ENCODE data around the gene HTR4.

HTR4 gene

DNA sequence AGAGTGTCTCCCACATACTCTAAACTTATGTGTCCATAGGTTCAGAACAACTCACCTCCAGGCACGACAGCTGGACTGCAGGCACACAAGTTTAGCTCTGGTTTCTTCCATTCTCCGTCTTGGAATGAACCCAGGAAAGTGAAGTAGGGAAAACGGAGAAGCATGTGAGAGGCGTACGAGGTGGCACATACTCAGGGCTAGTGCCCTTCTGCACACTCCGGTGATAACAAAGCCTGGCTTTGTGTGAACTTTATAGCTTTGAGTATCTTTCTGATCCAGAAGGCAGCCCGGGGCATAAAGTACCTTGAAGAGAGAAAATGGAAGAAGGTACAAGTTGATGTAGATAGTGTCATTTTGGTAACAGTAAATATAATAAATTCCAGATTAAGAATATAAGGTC is 11.1 kb upstream of the HTR4 start:
- Histone ChIP-seq H3K36me3 (ENCODE audit: control insufficient read depth, insufficient read depth, low read length) (no peaks in the 10 kb centered on the region), H3K4me2 (ENCODE audit: low read length) (no peak overlapping the region), H3K27me3 (ENCODE audit: control insufficient read depth, insufficient read depth, low read length) (no peaks in the 10 kb centered on the region), H3K9me3 (ENCODE audit: control insufficient read depth, low read length) (no peaks in the 10 kb centered on the region), H3K9ac (no peak overlapping the region), H3K4me3 (ENCODE audit: low read depth, low read length) (no peak overlapping the region), H3K79me2 (no peaks in the 10 kb centered on the region), H2AFZ (no peak overlapping the region), H3K27ac (no peak overlapping the region), H3K4me1 (no peaks in the 10 kb centered on the region)
- TF ChIP-seq, protein P1, sequence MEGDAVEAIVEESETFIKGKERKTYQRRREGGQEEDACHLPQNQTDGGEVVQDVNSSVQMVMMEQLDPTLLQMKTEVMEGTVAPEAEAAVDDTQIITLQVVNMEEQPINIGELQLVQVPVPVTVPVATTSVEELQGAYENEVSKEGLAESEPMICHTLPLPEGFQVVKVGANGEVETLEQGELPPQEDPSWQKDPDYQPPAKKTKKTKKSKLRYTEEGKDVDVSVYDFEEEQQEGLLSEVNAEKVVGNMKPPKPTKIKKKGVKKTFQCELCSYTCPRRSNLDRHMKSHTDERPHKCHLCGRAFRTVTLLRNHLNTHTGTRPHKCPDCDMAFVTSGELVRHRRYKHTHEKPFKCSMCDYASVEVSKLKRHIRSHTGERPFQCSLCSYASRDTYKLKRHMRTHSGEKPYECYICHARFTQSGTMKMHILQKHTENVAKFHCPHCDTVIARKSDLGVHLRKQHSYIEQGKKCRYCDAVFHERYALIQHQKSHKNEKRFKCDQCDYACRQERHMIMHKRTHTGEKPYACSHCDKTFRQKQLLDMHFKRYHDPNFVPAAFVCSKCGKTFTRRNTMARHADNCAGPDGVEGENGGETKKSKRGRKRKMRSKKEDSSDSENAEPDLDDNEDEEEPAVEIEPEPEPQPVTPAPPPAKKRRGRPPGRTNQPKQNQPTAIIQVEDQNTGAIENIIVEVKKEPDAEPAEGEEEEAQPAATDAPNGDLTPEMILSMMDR (IDR thresholded peaks at IDR 0.05), result no peak

DNA sequence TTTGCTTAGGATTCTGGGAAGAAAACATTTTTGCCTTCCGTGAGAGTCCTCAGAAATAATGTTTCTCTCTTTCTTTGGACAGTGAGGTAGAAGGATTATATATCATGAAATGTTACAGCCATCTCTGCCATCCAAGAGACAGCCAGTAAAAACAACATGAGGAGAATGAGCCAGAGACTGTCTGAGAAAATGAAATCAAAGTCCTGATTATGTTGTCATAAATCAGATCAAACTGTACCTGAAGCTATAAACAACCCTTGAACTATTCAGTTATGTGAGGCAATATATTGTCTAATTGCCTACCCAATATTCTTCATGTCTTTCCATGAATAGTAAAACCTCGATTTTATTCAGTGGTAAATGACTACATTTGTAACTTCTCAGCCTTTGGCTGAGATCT is 9.2 kb upstream of the HTR4 start:
- Histone ChIP-seq H3K27ac (no peak overlapping the region), H3K27me3 (ENCODE audit: control insufficient read depth, insufficient read depth, low read length) (no peaks in the 10 kb centered on the region), H3K4me2 (ENCODE audit: low read length) (no peak overlapping the region), H2AFZ (no peak overlapping the region), H3K4me1 (no peaks in the 10 kb centered on the region), H3K36me3 (ENCODE audit: control insufficient read depth, insufficient read depth, low read length) (no peaks in the 10 kb centered on the region), H3K9me3 (ENCODE audit: control insufficient read depth, low read length) (no peaks in the 10 kb centered on the region), H3K79me2 (no peaks in the 10 kb centered on the region), H3K4me3 (ENCODE audit: low read depth, low read length) (no peak overlapping the region), H3K9ac (no peak overlapping the region)
- TF ChIP-seq, protein P1 (IDR thresholded peaks at IDR 0.05), result no peak

DNA sequence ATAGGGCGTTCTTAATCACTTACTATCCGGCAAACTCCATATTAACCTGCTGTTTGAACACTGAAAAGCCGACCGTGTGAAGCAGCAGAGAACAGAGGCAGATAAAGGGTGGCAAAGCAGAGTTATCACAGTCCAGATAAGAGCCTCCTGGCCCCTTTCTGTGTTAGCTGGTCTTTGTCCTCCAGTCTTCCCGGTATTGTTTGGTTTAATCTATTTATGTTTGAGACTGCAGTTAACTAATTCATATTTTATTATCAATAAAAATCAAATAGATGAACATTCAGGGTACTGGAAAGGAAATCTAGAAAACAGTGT is 6.0 kb upstream of the HTR4 start:
- Histone ChIP-seq H3K36me3 (ENCODE audit: control insufficient read depth, insufficient read depth, low read length) (no peaks in the 10 kb centered on the region), H3K4me3 (ENCODE audit: low read depth, low read length) (no peak overlapping the region), H3K27me3 (ENCODE audit: control insufficient read depth, insufficient read depth, low read length) (no peaks in the 10 kb centered on the region), H3K9ac (no peak overlapping the region), H3K79me2 (no peaks in the 10 kb centered on the region), H3K27ac (no peak overlapping the region), H2AFZ (no peak overlapping the region), H3K4me2 (ENCODE audit: low read length) (no peak overlapping the region), H3K4me1 (no peaks in the 10 kb centered on the region), H3K9me3 (ENCODE audit: control insufficient read depth, low read length) (no peaks in the 10 kb centered on the region)
- TF ChIP-seq, protein P1 (IDR thresholded peaks at IDR 0.05), result no peak

DNA sequence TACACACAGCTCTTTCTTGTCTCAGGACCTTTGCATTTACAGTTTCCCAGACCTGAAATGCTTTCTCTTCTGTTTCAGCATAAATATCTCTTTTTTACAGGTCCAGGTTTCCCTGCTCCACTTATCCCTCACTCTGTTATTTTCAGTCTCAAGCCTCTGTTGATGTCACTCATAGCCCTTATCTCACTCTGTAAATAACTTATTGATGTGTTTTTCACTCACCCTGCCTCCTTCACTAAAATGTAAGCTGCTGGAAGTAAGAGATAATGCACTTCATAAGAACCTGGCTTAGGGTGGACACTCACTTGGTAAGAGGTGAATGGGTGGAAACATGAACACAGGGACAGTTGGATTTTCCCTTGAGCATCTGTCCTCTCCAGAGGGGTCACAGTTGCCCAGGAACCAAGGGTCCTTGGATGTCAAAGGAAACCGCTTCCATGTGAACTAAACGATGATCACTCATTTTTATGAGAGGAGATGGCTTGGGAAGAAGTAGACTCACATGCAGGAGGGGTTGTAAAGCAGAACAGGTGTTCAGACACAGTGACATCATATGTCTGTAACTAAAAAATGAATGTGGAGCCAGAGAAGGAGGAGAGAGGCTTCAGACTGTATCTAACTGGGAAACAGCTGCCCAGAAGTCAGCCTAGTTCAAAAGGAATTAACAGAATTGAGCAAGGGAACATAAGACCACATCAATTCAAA is 5.5 kb upstream of the HTR4 start:
- Histone ChIP-seq H2AFZ (no peak overlapping the region), H3K4me2 (ENCODE audit: low read length) (no peak overlapping the region), H3K27ac (no peak overlapping the region), H3K79me2 (no peaks in the 10 kb centered on the region), H3K4me1 (no peaks in the 10 kb centered on the region), H3K36me3 (ENCODE audit: control insufficient read depth, insufficient read depth, low read length) (no peaks in the 10 kb centered on the region), H3K4me3 (ENCODE audit: low read depth, low read length) (no peak overlapping the region), H3K9me3 (ENCODE audit: control insufficient read depth, low read length) (no peaks in the 10 kb centered on the region), H3K9ac (no peak overlapping the region), H3K27me3 (ENCODE audit: control insufficient read depth, insufficient read depth, low read length) (no peaks in the 10 kb centered on the region)
- TF ChIP-seq, protein P1 (IDR thresholded peaks at IDR 0.05), result no peak

DNA sequence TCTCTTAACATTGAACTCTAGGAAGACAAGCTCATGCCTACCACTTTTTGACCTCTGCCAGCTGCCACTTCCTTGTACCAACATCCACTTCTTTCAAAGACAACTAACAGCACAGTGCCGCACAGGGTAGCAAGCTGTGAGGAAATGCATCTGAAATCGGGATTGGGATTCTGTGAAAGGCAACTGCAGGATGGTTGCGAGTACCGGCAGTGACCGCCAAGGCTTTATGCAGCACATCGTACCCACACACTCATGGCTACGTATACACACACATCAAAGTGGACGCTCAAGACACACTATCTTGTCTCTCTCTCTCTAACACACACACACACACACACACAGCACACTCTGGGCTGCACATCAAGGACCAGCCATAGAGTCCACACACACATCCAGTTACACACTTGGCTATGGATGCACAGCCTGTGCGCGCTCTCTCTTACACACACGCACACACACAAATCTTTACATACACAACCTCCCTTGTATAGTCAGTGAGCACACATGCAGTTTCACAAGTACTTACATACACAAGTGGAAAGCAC is 964 bp downstream of the HTR4 start:
- H3K27ac ChIP-seq, result no peak overlapping the region
- no peaks in the 10 kb centered on the region for H3K36me3 ChIP-seq (ENCODE audit: control insufficient read depth, insufficient read depth, low read length)
- H3K27me3 ChIP-seq (ENCODE audit: control insufficient read depth, insufficient read depth, low read length), result no peaks in the 10 kb centered on the region
- TF ChIP-seq, protein P1 (IDR thresholded peaks at IDR 0.05), result no peak
- H2AFZ ChIP-seq, result no peak overlapping the region
- H3K4me2 ChIP-seq (ENCODE audit: low read length), result no peak overlapping the region
- H3K4me1 ChIP-seq, result no peaks in the 10 kb centered on the region
- H3K9me3 ChIP-seq (ENCODE audit: control insufficient read depth, low read length), result no peaks in the 10 kb centered on the region
- H3K9ac ChIP-seq, result no peak overlapping the region
- H3K79me2 ChIP-seq, result no peaks in the 10 kb centered on the region
- H3K4me3 ChIP-seq (ENCODE audit: low read depth, low read length), result no peak overlapping the region
